Smooth muscle cell (in vitro differentiated cells): ENCODE results near the gene GIGYF1. TPM values are rescaled to one million over a fixed set of nuclear protein-coding genes. Genes with fewer than 3 reads are reported as not detected.
"Not testable (repeated sequence)": the region's sequence is repeated elsewhere in the genome, so short reads cannot be mapped to it uniquely, and the experiment has no call there.

ENCODE experiments used
- DNase-seq: peaks from one replicate; lab custom pipeline; 2025; ENCODE audit not compliant: unreplicated experiment; lab: John Stamatoyannopoulos, UW
- H2AFZ ChIP-seq: fragments of 200-600 bp; sonication (generic); 2 replicates; pipeline ENCODE4 v1.6.0; 2016; ENCODE audit warnings: antibody characterized with exemption, low read depth, mild to moderate bottlenecking
- H3F3A ChIP-seq: fragments of 200-600 bp; sonication (generic); 2 replicates; pipeline ENCODE4 v1.6.0; 2017; ENCODE audit warnings: antibody characterized with exemption, low read depth
- H3K27ac ChIP-seq: fragments of 200-600 bp; sonication (generic); 2 replicates; pipeline ENCODE4 v1.5.1; 2016; ENCODE audit warnings: low read depth, mild to moderate bottlenecking
- H3K27me3 ChIP-seq: fragments of 200-600 bp; sonication (generic); 2 replicates; pipeline ENCODE4 v1.6.1; 2016; ENCODE audit warnings: low read depth, mild to moderate bottlenecking
- H3K36me3 ChIP-seq: fragments of 200-600 bp; sonication (generic); 2 replicates; pipeline ENCODE4 v1.5.1; 2016; ENCODE audit warnings: low read depth
- H3K4me1 ChIP-seq: fragments of 200-600 bp; sonication (generic); 2 replicates; pipeline ENCODE4 v1.5.1; 2016; ENCODE audit warnings: low read depth
- H3K4me2 ChIP-seq: fragments of 200-600 bp; sonication (generic); 2 replicates; pipeline ENCODE4 v1.6.0; 2016; ENCODE audit warnings: mild to moderate bottlenecking
- H3K4me3 ChIP-seq: fragments of 200-600 bp; sonication (generic); 2 replicates; pipeline ENCODE4 v1.5.1; 2016; ENCODE audit warnings: mild to moderate bottlenecking
- H3K79me2 ChIP-seq: fragments of 200-600 bp; sonication (generic); 2 replicates; pipeline ENCODE4 v1.6.0; 2016; ENCODE audit warnings: low read depth, mild to moderate bottlenecking
- H3K9ac ChIP-seq: fragments of 200-600 bp; sonication (generic); 2 replicates; pipeline ENCODE4 v1.6.0; 2016; ENCODE audit warnings: low read depth
- H3K9me3 ChIP-seq: fragments of 200-600 bp; sonication (generic); replicated peaks from 2 replicates; pipeline ENCODE4 v1.5.1; 2016; ENCODE audit warnings: low read depth
- H4K20me1 ChIP-seq: fragments of 200-600 bp; sonication (generic); 2 replicates; pipeline ENCODE4 v1.6.0; 2016; ENCODE audit warnings: low read depth
- WGBS: methylation state at CpG from one replicate; pipeline ENCODE4 v1.1.7; 2016; ENCODE audit warnings: low lambda C conversion rate; 5-methylcytosine and 5-hydroxymethylcytosine counted together
- polyA plus RNA-seq: library from polyadenylated mRNA; unstranded; fragments of >200 nt; fragmentation: Nextera tagmentation; extraction: Ambion mirVana; gene quantifications from 2 replicates; pipeline ENCODE4 v1.2.1, GENCODE V29; 2016
- total RNA-seq: library from RNA; depleted of rRNA; stranded (reverse); fragments of >200 nt; gene quantifications from 2 replicates; pipeline ENCODE4 v1.2.3, GENCODE V29; 2014
- TF ChIP-seq, protein P1 (sequence below): fragments of 200-600 bp; sonication (generic); IDR thresholded peaks from 2 replicates; pipeline ENCODE4 v1.5.1; 2017; ENCODE audit warnings: borderline replicate concordance, mild to moderate bottlenecking, antibody characterized with exemption; ENCODE audit not compliant: insufficient read depth, poor library complexity, severe bottlenecking

The GIGYF1 gene
- total and polyA plus RNA-seq, 2 experiments from 2014 or later: 8.5 to 13.1 TPM

DNA sequence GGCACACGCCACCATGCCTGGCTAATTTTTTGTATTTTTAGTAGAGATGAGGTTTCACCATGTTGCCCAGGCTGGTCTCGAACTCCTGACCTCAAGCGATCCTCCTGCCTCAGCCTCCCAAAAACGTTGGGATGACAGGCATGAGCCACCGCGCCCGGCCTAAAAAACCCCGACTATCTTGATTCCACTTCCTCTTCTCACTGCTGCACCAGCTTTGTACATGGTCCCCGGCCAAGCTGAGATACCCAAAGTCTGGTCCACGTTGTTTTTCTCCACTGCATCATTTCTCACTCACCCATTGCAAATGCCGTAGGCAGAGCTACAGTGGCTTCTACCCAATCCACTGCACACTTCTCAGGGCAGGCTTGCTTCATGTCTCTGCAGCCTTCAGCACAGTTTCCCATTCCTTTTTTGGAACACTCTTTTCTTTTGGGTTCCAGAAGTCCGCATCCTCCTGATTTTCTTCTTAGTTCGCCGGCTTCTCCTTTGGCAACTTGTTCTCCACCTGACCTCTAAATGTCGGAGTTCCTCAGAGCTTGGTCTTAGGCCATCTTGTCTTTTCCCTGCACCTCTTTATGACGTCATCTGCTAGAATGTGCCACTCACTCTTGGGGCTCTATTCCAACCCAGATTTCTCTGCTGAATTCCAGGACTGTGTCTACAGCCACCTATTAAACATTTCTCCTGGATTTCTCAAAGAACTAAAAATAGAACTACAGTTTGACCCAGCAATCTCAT lies 26.6 kb downstream of the GIGYF1 start:
- H4K20me1 ChIP-seq: no peaks in the 10 kb centered on the region
- H3K36me3 ChIP-seq: no peaks in the 10 kb centered on the region
- no peaks in the 10 kb centered on the region for H3K4me1 ChIP-seq
- no peak overlapping the region for H3K9ac ChIP-seq
- TF ChIP-seq, protein P1, sequence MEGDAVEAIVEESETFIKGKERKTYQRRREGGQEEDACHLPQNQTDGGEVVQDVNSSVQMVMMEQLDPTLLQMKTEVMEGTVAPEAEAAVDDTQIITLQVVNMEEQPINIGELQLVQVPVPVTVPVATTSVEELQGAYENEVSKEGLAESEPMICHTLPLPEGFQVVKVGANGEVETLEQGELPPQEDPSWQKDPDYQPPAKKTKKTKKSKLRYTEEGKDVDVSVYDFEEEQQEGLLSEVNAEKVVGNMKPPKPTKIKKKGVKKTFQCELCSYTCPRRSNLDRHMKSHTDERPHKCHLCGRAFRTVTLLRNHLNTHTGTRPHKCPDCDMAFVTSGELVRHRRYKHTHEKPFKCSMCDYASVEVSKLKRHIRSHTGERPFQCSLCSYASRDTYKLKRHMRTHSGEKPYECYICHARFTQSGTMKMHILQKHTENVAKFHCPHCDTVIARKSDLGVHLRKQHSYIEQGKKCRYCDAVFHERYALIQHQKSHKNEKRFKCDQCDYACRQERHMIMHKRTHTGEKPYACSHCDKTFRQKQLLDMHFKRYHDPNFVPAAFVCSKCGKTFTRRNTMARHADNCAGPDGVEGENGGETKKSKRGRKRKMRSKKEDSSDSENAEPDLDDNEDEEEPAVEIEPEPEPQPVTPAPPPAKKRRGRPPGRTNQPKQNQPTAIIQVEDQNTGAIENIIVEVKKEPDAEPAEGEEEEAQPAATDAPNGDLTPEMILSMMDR: no peak
- no peaks in the 10 kb centered on the region for H3K27me3 ChIP-seq
- no peak overlapping the region for H2AFZ ChIP-seq
- WGBS: 89% methylated on average over 16 of the region's 16 CpGs
- no peaks in the 10 kb centered on the region for H3K9me3 ChIP-seq
- H3K4me2 ChIP-seq: no peak overlapping the region
- no peak for DNase-seq
- no peaks in the 10 kb centered on the region for H3K79me2 ChIP-seq
- H3K27ac ChIP-seq: no peak overlapping the region
- H3F3A ChIP-seq: no peaks in the 10 kb centered on the region
- H3K4me3 ChIP-seq: no peak overlapping the region

DNA sequence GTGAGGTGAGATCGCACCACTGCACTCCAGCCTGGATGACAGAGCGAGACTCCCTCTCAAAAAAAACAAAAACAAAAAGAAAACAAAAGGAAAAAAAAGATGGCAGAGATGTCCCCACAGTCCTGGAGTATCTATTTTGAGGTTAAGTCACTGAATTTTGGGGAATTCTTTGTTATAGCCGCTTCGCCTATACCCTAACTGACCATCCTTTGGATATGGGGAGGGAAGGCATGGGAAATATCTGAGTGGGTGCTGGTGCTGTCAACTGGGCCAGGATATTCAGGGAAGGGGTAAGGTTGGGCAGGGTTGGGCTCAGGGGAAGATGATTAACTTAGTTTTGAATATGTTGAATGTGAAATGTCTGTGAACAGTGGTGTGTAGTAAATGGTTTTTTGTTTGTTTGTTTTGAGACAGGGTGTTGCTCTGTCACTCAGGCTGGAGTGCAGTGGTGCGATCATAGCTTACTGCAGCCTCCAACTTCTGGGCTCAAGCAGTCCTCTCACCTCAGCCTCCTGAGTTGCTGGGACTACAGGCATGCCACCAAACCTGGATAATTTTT lies 28.8 kb downstream of the GIGYF1 start:
- no peak for DNase-seq
- H3K4me1 ChIP-seq: no peaks in the 10 kb centered on the region
- H3K79me2 ChIP-seq: no peaks in the 10 kb centered on the region
- TF ChIP-seq, protein P1: no peak
- 93% methylated on average over 5 of the region's 5 CpGs for WGBS
- no peak overlapping the region for H3K9ac ChIP-seq
- no peak overlapping the region for H3K27ac ChIP-seq
- H3K4me3 ChIP-seq: no peak overlapping the region
- H3F3A ChIP-seq: no peaks in the 10 kb centered on the region
- no peak overlapping the region for H3K4me2 ChIP-seq
- H3K9me3 ChIP-seq: no peaks in the 10 kb centered on the region
- H4K20me1 ChIP-seq: no peaks in the 10 kb centered on the region
- H3K36me3 ChIP-seq: no peaks in the 10 kb centered on the region
- no peaks in the 10 kb centered on the region for H3K27me3 ChIP-seq
- no peak overlapping the region for H2AFZ ChIP-seq

DNA sequence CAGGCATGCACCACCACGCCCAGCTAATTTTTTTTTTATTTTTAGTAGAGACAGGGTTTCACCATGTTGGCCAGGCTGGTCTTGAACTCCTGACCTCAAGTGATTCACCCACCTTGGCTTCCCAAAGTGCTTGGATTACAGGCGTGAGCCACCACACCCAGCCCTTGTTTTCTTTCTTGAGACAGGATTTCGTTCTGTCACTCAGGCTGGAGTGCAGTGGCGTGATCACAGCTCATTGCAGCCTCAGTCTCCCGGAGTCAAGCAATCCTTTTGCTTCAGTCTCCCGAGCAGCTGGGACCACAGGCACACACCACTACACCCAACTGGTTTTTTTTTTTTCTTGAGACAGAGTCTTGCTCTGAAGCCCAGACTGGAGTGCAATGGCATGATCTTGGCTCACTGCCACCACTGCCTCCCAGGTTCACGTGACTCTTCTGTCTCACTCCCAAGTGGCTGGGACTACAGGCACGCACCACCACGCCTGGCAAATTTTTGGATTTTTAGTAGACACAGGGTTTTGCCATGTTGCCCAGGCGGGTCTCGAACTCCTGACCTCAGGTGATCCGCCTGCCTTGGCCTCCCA lies 31.8 kb downstream of the GIGYF1 start:
- not testable (repeated sequence) for H2AFZ ChIP-seq, H4K20me1 ChIP-seq, H3K4me3 ChIP-seq, H3K9me3 ChIP-seq, DNase-seq, H3K4me2 ChIP-seq, H3K9ac ChIP-seq, H3K36me3 ChIP-seq, H3F3A ChIP-seq, H3K79me2 ChIP-seq, H3K4me1 ChIP-seq, H3K27ac ChIP-seq
- 90% methylated on average over 12 of the region's 12 CpGs for WGBS
- H3K27me3 ChIP-seq: peaks cover 11% of the 10 kb centered on the region

DNA sequence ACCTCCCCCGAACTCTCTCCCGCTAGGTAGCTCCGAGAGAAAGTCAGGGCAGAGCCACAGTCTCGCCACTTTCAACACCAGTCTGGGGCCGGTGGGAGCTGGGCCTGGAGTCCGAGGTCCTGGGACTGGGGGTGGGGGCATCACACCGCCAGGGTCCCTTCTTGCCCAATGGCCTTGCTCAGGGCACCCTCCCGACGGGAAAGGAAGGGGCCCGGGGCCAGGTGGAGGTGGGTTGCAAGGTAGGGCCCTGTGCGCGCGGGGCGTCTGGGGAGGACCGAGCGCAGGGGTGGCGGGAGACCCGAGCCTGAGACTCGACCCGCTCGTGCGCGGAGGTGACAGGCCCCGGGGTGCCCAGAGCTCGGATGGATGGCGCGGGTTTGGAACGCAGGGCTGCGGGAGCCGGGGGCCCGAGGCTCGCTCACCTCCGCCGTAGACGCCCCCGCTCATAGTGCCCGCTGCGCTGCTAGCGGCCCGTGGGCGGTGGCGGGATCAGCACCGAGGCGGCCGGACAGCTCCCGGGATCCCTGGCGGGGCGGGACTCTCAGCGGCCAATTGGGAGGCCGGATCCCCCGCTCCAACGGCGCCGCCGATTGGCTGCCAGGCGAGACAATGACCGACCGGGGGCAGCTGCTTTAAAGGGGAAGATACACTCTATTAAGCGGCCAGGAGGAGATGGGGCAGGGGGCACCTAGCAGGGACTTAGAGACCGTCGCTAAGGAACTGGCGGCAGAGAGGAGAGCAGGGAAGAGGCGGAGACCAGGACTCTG lies 38.0 kb downstream of the GIGYF1 start, which contains the start of gene ACTL6B:
TSS of gene ACTL6B (minus strand) at position 541 of the 767 bp plus-strand sequence. CDS start at position 447, 94 bp downstream.
- no peak within 1 kb of the TSS for H3K27ac ChIP-seq
- WGBS: 13% methylated on average over 39 of the region's 63 CpGs
- H3K36me3 ChIP-seq: no peaks in the 10 kb centered on the region
- H3F3A ChIP-seq: no peaks in the 10 kb centered on the region
- H3K9ac ChIP-seq: no peak within 1 kb of the TSS
- H3K27me3 ChIP-seq: peaks cover 39% of the 10 kb centered on the region
- H3K4me1 ChIP-seq: no peaks in the 10 kb centered on the region
- H4K20me1 ChIP-seq: no peaks in the 10 kb centered on the region
- no peak within 1 kb of the TSS for H3K4me3 ChIP-seq
- DNase-seq: peak; percentile 11
- no peaks in the 10 kb centered on the region for H3K9me3 ChIP-seq
- TF ChIP-seq, protein P1: no peak
- no peaks in the 10 kb centered on the region for H3K79me2 ChIP-seq
- H2AFZ ChIP-seq: no peak within 1 kb of the TSS
- H3K4me2 ChIP-seq: peak within 1 kb of the TSS; percentile 59
